ENCODE measurements around the gene PPM1H.
"Not testable (repeated sequence)": the region's sequence is repeated elsewhere in the genome, so short reads cannot be mapped to it uniquely, and the experiment has no call there.

The PPM1H gene

DNA sequence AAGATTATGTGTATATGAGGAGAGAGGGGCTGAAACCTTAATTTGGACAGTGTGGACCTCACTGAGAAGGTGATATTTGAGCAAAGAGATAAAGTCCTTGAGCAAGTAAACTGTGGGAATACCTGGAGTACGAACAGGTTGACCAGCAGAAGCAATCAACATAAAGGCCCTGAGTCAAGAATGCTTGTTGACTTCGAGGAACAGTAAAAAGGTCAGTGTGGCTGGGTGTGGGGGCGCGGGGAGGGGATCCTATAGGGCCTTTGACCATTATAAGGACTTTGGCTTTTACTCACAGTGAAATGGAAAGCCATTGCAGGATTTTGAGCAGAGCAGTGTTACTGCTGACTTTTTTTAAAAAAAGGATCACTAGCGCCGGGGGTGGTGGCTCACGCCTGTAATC, 34.7 kb upstream of the PPM1H start:
- TF ChIP-seq, protein P1, sequence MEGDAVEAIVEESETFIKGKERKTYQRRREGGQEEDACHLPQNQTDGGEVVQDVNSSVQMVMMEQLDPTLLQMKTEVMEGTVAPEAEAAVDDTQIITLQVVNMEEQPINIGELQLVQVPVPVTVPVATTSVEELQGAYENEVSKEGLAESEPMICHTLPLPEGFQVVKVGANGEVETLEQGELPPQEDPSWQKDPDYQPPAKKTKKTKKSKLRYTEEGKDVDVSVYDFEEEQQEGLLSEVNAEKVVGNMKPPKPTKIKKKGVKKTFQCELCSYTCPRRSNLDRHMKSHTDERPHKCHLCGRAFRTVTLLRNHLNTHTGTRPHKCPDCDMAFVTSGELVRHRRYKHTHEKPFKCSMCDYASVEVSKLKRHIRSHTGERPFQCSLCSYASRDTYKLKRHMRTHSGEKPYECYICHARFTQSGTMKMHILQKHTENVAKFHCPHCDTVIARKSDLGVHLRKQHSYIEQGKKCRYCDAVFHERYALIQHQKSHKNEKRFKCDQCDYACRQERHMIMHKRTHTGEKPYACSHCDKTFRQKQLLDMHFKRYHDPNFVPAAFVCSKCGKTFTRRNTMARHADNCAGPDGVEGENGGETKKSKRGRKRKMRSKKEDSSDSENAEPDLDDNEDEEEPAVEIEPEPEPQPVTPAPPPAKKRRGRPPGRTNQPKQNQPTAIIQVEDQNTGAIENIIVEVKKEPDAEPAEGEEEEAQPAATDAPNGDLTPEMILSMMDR (IDR thresholded peaks at IDR 0.05; ENCODE audit: low read depth, low read length) = no peak
- DNase-seq (ENCODE audit: extremely low read depth, low read depth) = no peak

DNA sequence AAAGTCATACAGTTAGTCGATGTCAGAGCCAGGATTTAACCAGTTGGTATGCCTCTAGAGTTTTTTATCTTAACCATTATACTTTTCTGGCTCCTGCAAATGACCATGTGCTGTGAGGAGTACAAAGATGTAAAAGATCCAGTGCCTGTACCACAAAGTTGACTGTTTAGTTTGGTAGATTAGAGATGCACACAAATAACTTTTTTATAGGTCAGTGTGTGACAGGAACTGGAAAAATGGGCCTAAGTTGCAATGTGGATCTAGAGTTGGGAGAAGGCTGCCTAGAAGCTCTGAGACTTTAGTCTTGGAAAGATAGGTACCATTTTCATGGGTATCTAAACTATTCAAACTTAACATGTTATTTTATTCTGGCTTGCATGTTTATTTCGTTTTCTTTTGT, 32.8 kb upstream of the PPM1H start:
- TF ChIP-seq, protein P1 (IDR thresholded peaks at IDR 0.05; ENCODE audit: low read depth, low read length) = no peak
- no peak for DNase-seq (ENCODE audit: extremely low read depth, low read depth)

DNA sequence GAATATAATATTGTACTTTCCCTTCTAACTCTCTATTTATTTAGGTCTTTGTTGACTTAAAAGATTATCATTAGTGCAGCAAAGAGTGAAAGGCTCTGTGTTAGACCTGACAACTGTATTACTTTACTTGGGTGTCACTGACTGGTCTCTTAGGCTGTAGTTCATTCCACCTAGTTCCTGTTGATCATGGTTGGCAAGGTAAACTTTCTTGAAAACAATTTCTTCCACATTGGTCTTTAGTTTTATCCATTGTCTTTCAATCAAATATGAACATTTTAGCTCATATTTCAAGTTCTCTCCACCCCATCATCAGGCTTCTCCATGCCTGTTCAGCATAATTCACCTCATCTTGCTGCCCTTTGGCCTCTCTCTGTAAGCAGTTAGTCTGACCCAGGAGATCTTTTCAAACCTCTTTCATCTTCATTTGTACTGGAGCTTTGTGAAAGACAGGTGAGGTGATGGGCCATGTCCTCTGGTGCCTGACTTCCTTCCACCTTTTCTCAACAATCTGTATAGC, 32.1 kb upstream of the PPM1H start:
- TF ChIP-seq, protein P1 (IDR thresholded peaks at IDR 0.05; ENCODE audit: low read depth, low read length) = no peak
- DNase-seq (ENCODE audit: extremely low read depth, low read depth) = no peak

DNA sequence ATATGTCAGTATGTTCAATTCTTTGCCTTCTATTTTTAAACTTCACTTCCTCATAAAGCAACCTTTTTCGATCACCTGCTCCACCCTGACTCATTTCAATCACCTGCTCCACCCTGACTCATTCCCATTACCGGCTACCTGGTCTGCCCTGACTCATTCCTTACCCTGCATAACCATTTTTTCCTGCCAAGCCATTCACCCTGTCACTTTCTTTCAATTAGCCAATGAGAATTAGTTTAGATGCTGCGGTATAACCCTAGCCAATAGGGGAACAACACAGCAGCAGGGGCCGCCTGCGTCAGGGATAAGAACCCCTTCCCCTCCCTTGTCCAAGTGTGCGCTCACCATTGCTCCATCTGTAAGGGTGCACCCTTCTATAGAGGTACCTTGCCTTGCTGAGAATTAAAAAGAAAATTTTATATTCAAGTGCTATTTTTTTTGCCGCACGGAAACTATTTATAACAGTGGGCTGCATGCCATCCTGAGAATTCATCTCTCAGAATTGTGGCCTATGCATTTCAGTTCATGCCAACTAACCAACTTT, 31.6 kb upstream of the PPM1H start:
- not testable (repeated sequence) for DNase-seq (ENCODE audit: extremely low read depth, low read depth)

DNA sequence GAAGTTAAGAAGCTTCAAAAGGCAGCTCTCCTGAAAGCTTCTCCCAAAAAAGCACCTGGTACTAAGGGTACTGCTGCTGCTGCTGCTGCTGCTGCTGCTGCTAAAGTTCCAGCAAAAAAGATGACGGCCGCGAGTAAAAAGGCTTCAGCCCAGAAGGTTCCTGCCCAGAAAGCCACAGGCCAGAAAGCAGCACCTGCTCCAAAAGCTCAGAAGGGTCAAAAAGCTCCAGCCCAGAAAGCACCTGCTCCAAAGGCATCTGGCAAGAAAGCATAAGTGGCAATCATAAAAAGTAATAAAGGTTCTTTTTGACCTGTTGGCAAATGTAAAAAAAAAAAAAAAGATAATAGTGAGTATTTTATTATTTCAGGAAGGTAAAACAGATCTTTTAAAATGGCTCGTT, 30.8 kb upstream of the PPM1H start:
- not testable (repeated sequence) for DNase-seq (ENCODE audit: extremely low read depth, low read depth)

DNA sequence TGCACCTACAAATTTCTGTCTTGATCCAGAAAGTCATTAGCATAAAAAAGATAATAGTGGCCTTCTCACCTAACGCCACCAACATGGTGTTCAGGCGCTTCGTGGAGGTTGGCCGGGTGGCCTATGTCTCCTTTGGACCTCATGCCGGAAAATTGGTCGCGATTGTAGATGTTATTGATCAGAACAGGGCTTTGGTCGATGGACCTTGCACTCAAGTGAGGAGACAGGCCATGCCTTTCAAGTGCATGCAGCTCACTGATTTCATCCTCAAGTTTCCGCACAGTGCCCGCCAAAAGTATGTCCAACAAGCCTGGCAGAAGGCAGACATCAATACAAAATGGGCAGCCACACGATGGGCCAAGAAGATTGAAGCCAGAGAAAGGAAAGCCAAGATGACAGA, 30.3 kb upstream of the PPM1H start:
- not testable (repeated sequence) for DNase-seq (ENCODE audit: extremely low read depth, low read depth)

DNA sequence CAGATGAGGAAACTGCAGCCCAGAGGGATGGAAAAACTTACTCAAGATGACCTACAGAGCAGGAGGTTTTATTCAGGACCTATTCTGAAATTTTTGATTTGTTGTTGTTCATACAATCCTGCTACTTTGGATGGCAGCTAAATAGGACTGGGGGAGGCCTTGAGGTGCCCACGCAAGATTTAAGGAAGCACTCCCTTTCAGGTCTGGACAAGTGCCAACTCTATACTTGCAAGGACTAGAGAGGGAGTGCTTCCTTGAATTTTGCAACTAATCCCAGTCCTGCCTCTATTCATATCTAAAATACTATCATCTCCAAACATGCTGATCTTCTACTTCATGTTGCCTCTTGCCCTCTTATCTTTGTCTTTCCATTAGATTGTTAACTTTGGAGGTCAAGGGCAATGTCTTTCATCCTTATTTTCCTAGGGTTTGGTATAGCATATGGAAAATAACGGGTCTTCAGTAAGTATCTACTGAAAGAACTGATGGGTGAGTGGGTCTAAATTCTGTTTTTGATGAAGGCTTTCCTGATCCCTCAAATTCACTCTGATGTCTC, 28.6 kb upstream of the PPM1H start:
- DNase-seq (ENCODE audit: extremely low read depth, low read depth) = no peak
- TF ChIP-seq, protein P1 (IDR thresholded peaks at IDR 0.05; ENCODE audit: low read depth, low read length) = no peak

DNA sequence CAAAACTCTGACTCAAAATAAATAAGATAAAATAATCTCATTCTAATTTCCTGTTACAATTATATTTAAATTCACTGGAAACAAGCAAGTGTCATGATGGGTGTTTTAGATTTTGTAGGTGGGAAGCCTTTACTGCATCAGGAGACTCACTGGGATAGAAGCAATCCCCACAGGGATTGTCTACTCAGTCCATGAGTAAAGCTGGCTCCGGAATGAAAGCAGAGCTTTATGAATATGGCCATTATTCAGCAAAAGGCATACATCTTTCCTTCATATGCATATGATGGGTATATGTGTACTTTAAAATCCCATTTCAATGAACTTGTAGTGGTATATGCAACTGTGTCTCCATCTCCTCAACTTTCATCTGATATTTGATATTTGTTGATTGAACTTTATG, 25.4 kb upstream of the PPM1H start:
- TF ChIP-seq, protein P1 (IDR thresholded peaks at IDR 0.05; ENCODE audit: low read depth, low read length) = no peak
- no peak for DNase-seq (ENCODE audit: extremely low read depth, low read depth)

DNA sequence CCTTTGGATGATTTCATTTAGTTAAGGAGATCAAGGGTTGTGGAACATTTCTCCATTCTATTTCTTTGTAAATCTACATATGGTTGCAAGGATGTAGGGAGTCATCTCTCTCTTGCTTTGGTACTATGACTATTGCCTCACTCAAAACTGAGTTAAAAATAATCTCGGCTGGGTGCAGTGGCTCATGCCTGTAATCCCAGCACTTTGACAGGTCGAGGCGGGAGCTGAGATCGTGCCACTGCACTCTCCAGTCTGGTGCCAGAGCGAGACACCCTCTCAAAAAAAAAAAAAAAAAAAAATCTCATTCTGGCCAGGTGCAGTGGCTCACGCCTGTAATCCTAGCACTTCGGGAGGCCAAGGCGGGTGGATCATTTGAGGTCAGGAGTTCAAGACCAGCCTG, 24.8 kb upstream of the PPM1H start:
- TF ChIP-seq, protein P1 (IDR thresholded peaks at IDR 0.05; ENCODE audit: low read depth, low read length) = no peak

More for the DNA sequence above, 24.8 kb upstream of the PPM1H start:
- no peak for DNase-seq (ENCODE audit: extremely low read depth, low read depth)

Data from AG09319 (cell line).